Hepatocyte (in vitro differentiated cells): ENCODE measurements around the gene IGF2BP1. TPM values are rescaled to one million over a fixed set of nuclear protein-coding genes. Genes with fewer than 3 reads are reported as not detected.

Source experiments
- DNase-seq: peaks from one replicate; pipeline ENCODE4 v3.0.0-alpha.2; 2016; ENCODE audit warnings: low spot score
- H2AFZ ChIP-seq: fragments of 200-600 bp; sonication (generic); 2 replicates; pipeline ENCODE4 v1.6.0; 2016; ENCODE audit warnings: antibody characterized with exemption, mild to moderate bottlenecking
- H3K27ac ChIP-seq: fragments of 200-600 bp; sonication (generic); 2 replicates; pipeline ENCODE4 v1.5.1; 2016; ENCODE audit warnings: mild to moderate bottlenecking
- H3K27me3 ChIP-seq: fragments of 200-600 bp; sonication (generic); 2 replicates; pipeline ENCODE4 v1.6.1; 2016
- H3K36me3 ChIP-seq: fragments of 200-600 bp; sonication (generic); replicated peaks from 2 replicates; pipeline ENCODE4 v1.5.1; 2016; ENCODE audit warnings: low read depth; ENCODE audit not compliant: insufficient read depth
- H3K4me1 ChIP-seq: fragments of 200-600 bp; sonication (generic); 2 replicates; pipeline ENCODE4 v1.5.1; 2016; ENCODE audit warnings: mild to moderate bottlenecking, moderate library complexity; ENCODE audit not compliant: insufficient read depth
- H3K4me2 ChIP-seq: fragments of 200-600 bp; sonication (generic); 2 replicates; pipeline ENCODE4 v1.6.0; 2016
- H3K4me3 ChIP-seq: fragments of 200-600 bp; sonication (generic); 2 replicates; pipeline ENCODE4 v1.5.1; 2016; ENCODE audit warnings: mild to moderate bottlenecking
- H3K79me2 ChIP-seq: fragments of 200-600 bp; sonication (generic); 2 replicates; pipeline ENCODE4 v1.6.0; 2017; ENCODE audit warnings: mild to moderate bottlenecking
- H3K9me2 ChIP-seq: fragments of 200-600 bp; sonication (generic); replicated peaks from 2 replicates; pipeline ENCODE4 v1.6.0; 2017; ENCODE audit warnings: mild to moderate bottlenecking; ENCODE audit not compliant: insufficient read depth
- H3K9me3 ChIP-seq: fragments of 200-600 bp; sonication (generic); 2 replicates; pipeline ENCODE4 v1.5.1; 2016; ENCODE audit warnings: low read depth, mild to moderate bottlenecking
- H4K20me1 ChIP-seq: fragments of 200-600 bp; sonication (generic); 2 replicates; pipeline ENCODE4 v1.6.0; 2016; ENCODE audit warnings: mild to moderate bottlenecking; ENCODE audit not compliant: insufficient read depth, poor library complexity, severe bottlenecking
- EZH2 ChIP-seq: fragments of 200-600 bp; sonication (generic); IDR thresholded peaks from 2 replicates; pipeline ENCODE4 v1.6.1; 2016; ENCODE audit warnings: antibody characterized with exemption, mild to moderate bottlenecking, borderline replicate concordance
- EZH2phosphoT487 ChIP-seq: fragments of 200-600 bp; sonication (generic); IDR thresholded peaks from one replicate; pipeline ENCODE4 v1.6.1; 2018; ENCODE audit warnings: antibody characterized with exemption, mild to moderate bottlenecking, low read depth, moderate library complexity; ENCODE audit not compliant: unreplicated experiment, severe bottlenecking
- whole genome bisulfite sequencing: methylation state at CpG from one replicate; pipeline ENCODE4 v1.1.6; 2016; ENCODE audit warnings: low lambda C conversion rate; ENCODE audit errors: missing lambda C conversion rate; 5-methylcytosine and 5-hydroxymethylcytosine counted together
- polyA plus RNA-seq: library from polyadenylated mRNA; unstranded; fragments of >200 nt; fragmentation: Nextera tagmentation; extraction: Ambion mirVana; gene quantifications from 2 replicates; pipeline ENCODE4 v1.2.1, GENCODE V29; 2016
- total RNA-seq: library from RNA; depleted of rRNA; stranded (reverse); fragments of >200 nt; gene quantifications from 2 replicates; pipeline ENCODE4 v1.2.3, GENCODE V29; 2014
- TF ChIP-seq, protein P1 (sequence below): fragments of 200-600 bp; sonication (generic); IDR thresholded peaks from 2 replicates; pipeline ENCODE4 v1.5.1; 2016; ENCODE audit warnings: antibody characterized with exemption, mild to moderate bottlenecking; ENCODE audit not compliant: poor library complexity

IGF2BP1 gene
- total and polyA plus RNA-seq, 2 experiments from 2014 or later = 40.7 to 50.0 TPM

DNA sequence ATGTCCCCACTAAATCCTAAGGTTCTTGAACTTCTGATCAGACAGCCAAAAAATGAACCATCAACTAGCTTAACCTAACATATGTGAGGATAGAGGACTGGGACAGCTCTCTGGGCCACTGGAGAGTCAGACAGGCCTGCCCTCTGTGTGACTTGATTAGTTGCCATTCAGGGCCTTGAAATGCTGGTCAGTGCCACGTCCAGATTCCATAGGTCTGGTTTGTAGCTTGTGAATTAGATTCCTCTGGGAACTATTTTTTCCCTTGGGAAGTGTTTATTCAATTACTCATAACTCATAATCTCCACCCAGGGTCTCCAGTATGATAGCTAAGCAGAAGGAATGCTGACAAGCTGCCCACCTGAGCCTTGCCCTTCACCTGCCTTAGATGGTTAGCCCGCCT lies 48.2 kb downstream of the IGF2BP1 start:
- Histone ChIP-seq H4K20me1 (no peaks in the 10 kb centered on the region), H3K9me3 (no peaks in the 10 kb centered on the region), H3K27ac (no peak overlapping the region), H3K4me1 (no peaks in the 10 kb centered on the region), H3K9me2 (no peaks in the 10 kb centered on the region), H2AFZ (no peak overlapping the region), H3K27me3 (no peaks in the 10 kb centered on the region), H3K36me3 (no peaks in the 10 kb centered on the region), H3K4me3 (no peak overlapping the region), H3K79me2 (peaks cover 3% of the 10 kb centered on the region), H3K4me2 (no peak overlapping the region)
- 87% methylated on average over 2 of the region's 2 CpGs for WGBS
- TF ChIP-seq, protein P1, sequence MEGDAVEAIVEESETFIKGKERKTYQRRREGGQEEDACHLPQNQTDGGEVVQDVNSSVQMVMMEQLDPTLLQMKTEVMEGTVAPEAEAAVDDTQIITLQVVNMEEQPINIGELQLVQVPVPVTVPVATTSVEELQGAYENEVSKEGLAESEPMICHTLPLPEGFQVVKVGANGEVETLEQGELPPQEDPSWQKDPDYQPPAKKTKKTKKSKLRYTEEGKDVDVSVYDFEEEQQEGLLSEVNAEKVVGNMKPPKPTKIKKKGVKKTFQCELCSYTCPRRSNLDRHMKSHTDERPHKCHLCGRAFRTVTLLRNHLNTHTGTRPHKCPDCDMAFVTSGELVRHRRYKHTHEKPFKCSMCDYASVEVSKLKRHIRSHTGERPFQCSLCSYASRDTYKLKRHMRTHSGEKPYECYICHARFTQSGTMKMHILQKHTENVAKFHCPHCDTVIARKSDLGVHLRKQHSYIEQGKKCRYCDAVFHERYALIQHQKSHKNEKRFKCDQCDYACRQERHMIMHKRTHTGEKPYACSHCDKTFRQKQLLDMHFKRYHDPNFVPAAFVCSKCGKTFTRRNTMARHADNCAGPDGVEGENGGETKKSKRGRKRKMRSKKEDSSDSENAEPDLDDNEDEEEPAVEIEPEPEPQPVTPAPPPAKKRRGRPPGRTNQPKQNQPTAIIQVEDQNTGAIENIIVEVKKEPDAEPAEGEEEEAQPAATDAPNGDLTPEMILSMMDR = no peak
- TF ChIP-seq EZH2 (no peak), EZH2phosphoT487 (no peak)
- DNase-seq = no peak

DNA sequence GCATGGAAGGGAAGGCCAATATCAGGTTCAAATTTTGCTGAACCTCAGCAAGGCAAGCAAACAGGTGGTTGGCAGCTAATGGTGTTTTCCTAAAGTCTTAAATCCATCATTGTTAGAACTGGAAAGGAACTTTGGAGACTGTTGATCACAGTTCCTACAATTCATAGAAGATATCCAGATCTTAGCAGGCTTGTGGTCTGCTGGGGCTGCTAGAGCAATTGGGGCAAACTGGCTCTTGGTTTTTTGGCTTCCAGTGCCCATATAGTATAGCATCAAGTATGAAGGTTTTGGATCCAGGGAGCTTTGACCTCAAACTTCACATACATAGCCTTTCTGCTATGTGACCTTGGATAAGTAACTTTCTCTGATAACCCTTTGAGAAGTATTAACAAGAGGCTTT lies 49.7 kb downstream of the IGF2BP1 start:
- Histone ChIP-seq H3K27me3 (no peaks in the 10 kb centered on the region), H4K20me1 (no peaks in the 10 kb centered on the region), H2AFZ (no peak overlapping the region), H3K4me1 (no peaks in the 10 kb centered on the region), H3K36me3 (no peaks in the 10 kb centered on the region), H3K9me3 (no peaks in the 10 kb centered on the region), H3K4me2 (no peak overlapping the region), H3K4me3 (no peak overlapping the region), H3K27ac (no peak overlapping the region), H3K9me2 (no peaks in the 10 kb centered on the region), H3K79me2 (no peaks in the 10 kb centered on the region)
- no peak for DNase-seq
- TF ChIP-seq EZH2 (no peak), EZH2phosphoT487 (no peak)
- TF ChIP-seq, protein P1 = no peak

DNA sequence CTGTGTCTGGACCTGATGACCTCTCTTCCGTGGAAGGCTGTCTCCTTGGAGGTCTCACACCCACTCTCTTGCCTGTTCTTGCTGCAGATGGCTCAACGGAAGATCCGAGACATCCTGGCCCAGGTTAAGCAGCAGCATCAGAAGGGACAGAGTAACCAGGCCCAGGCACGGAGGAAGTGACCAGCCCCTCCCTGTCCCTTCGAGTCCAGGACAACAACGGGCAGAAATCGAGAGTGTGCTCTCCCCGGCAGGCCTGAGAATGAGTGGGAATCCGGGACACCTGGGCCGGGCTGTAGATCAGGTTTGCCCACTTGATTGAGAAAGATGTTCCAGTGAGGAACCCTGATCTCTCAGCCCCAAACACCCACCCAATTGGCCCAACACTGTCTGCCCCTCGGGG lies 52.1 kb downstream of the IGF2BP1 start:
- no peaks in the 10 kb centered on the region for H4K20me1 ChIP-seq
- TF ChIP-seq, protein P1 = no peak
- TF ChIP-seq EZH2 = no peak
- no peak for TF ChIP-seq EZH2phosphoT487
- WGBS = 93% methylated on average over 11 of the region's 11 CpGs

DNA sequence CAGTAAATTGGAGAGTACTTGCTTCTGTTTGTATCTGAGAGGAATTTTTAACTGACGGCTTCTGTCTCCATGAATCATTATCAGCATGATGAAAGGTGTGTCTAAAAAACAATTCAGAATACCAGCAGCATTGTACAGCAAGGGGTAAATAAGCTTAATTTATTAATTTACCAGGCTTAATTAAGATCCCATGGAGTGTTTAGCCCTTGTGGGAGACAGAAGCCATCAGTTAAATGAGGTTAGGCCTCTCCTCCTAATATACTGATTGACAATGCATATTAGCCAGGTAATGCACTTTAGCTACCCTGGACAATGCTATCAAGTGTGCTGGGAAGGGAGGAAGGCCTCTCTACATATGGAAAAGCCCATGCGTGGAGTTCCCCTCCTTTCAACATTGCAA lies 53.4 kb downstream of the IGF2BP1 start:
- DNase-seq = no peak
- H3K27ac ChIP-seq = no peak overlapping the region
- H2AFZ ChIP-seq = no peak overlapping the region
- H3K36me3 ChIP-seq = no peaks in the 10 kb centered on the region
- WGBS = 98% methylated on average over 2 of the region's 2 CpGs
- H3K4me2 ChIP-seq = no peak overlapping the region
- TF ChIP-seq, protein P1 = no peak
- TF ChIP-seq EZH2phosphoT487 (no peak), EZH2 (no peak)
- H4K20me1 ChIP-seq = no peaks in the 10 kb centered on the region
- no peaks in the 10 kb centered on the region for H3K27me3 ChIP-seq
- H3K9me2 ChIP-seq = no peaks in the 10 kb centered on the region
- H3K9me3 ChIP-seq = no peaks in the 10 kb centered on the region
- no peaks in the 10 kb centered on the region for H3K4me1 ChIP-seq
- H3K4me3 ChIP-seq = no peak overlapping the region
- no peaks in the 10 kb centered on the region for H3K79me2 ChIP-seq

More for the DNA sequence above, 52.1 kb downstream of the IGF2BP1 start:
- Histone ChIP-seq H3K27ac (no peak overlapping the region), H3K79me2 (no peaks in the 10 kb centered on the region), H3K9me2 (no peaks in the 10 kb centered on the region), H3K9me3 (no peaks in the 10 kb centered on the region), H3K36me3 (no peaks in the 10 kb centered on the region), H3K4me2 (no peak overlapping the region), H3K4me1 (no peaks in the 10 kb centered on the region), H3K27me3 (no peaks in the 10 kb centered on the region), H3K4me3 (no peak overlapping the region), H2AFZ (no peak overlapping the region)
- no peak for DNase-seq
